Adrenal gland (tissue), 5 donors: Measurements from ENCODE around the gene EIF2A.

Experiments
- POLR2A ChIP-seq, 2 donors: fragments of 450-650 bp; IDR thresholded peaks; one replicate each; pipeline ENCODE4 v1.6.1; 2017; ENCODE audit warnings: antibody characterized with exemption in 2 of 2, mild to moderate bottlenecking in 2 of 2, moderate library complexity in 1 of 2
- TF ChIP-seq, protein P1 (sequence below), 6 experiments: fragments of 450-650 bp in 4 of 6; fragments of 200-600 bp in 2 of 6; sonication (generic) in 1 of 6; IDR thresholded peaks; 1 replicate in 5 of 6; 2 replicates in 1 of 6; pipeline versions ENCODE4 v1.5.1 to v1.8.0; 2016 to 2021; ENCODE audit warnings: antibody characterized with exemption in 6 of 6, mild to moderate bottlenecking in 2 of 6, moderate library complexity in 1 of 6
- donor health status: DM: no; HTN: no; CAD: no.

DNA sequence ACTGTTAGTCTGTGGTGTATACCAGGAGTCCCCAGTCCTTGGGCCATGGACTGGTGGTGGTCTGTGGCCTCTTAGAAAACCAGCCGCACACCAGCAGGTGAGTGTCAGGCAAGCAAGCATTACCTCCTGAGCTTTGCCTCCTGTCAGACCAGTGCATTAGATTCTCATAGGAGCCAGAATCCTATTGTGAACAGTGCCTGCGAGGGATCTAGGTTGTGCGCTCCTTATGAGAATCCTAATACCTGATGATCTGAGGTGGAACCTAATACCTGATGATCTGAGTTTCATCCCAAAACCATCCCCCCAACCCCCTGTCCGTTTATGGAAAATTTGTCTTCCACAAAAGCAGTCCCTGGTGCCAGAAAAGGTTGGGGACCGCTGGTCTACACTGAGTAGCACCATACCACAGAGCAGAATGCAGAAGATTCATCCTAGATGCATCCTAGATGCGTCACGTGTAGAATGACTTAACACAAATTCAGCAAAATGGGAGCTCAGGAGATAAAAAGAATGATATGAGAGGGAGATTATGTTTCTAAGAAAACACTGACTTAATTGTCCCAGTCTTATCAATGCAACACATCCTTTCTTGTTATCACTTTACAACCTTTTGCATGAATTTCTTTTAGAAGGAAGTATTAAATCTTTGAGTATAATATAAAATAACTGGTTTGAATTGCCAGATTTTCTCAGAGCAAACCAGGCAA lies 85.1 kb downstream of the EIF2A start:
- TF ChIP-seq, protein P1, sequence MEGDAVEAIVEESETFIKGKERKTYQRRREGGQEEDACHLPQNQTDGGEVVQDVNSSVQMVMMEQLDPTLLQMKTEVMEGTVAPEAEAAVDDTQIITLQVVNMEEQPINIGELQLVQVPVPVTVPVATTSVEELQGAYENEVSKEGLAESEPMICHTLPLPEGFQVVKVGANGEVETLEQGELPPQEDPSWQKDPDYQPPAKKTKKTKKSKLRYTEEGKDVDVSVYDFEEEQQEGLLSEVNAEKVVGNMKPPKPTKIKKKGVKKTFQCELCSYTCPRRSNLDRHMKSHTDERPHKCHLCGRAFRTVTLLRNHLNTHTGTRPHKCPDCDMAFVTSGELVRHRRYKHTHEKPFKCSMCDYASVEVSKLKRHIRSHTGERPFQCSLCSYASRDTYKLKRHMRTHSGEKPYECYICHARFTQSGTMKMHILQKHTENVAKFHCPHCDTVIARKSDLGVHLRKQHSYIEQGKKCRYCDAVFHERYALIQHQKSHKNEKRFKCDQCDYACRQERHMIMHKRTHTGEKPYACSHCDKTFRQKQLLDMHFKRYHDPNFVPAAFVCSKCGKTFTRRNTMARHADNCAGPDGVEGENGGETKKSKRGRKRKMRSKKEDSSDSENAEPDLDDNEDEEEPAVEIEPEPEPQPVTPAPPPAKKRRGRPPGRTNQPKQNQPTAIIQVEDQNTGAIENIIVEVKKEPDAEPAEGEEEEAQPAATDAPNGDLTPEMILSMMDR (IDR thresholded peaks at IDR 0.05) = no peak
- TF ChIP-seq POLR2A (IDR thresholded peaks at IDR 0.05) = no peak
